Natural killer cell treated with Interleukin-12 subunit alpha and Interleukin-12 subunit beta and Interleukin-15 and Interleukin-18, amount 100 ng/mL, for 72 hours (primary cell): ENCODE results near the gene DNAJB8. TPM values are rescaled to one million over a fixed set of nuclear protein-coding genes. Genes with fewer than 3 reads are reported as not detected.

ENCODE experiments used
- ATAC-seq, 2 donors: fragments of 150-1000 bp; cut with Tn5 transposase in 1 of 2; sonication (Bioruptor Pico), chemical (Tn5 transposase) in 1 of 2; 2 replicates each; pipeline ENCODE4 v1.10.0; 2021
- DNase-seq: peaks from one replicate; pipeline ENCODE4 v3.0.0; 2022; ENCODE audit warnings: low spot score
- H3K27ac Mint-ChIP-seq, 2 donors: 1 replicate in 1 of 2; 2 replicates in 1 of 2; pipeline ENCODE4 v1.8.0; 2022; ENCODE audit warnings: mixed read lengths in 2 of 2, mild to moderate bottlenecking in 1 of 2, moderate library complexity in 1 of 2
- H3K27me3 Mint-ChIP-seq, 2 donors: 1 replicate in 1 of 2; 2 replicates in 1 of 2; pipeline ENCODE4 v1.8.0; 2022; ENCODE audit warnings: mixed read lengths in 2 of 2
- H3K36me3 Mint-ChIP-seq: one replicate; pipeline ENCODE4 v1.8.0; 2022; ENCODE audit warnings: mixed read lengths
- H3K4me1 Mint-ChIP-seq, 2 donors: 1 replicate in 1 of 2; 2 replicates in 1 of 2; pipeline ENCODE4 v1.8.0; 2022; ENCODE audit warnings: low read depth in 2 of 2, mixed read lengths in 2 of 2, mild to moderate bottlenecking in 1 of 2
- H3K4me3 Mint-ChIP-seq: one replicate; pipeline ENCODE4 v1.8.0; 2022; ENCODE audit warnings: mixed read lengths
- H3K9me3 Mint-ChIP-seq: 2 replicates; pipeline ENCODE4 v1.8.0; 2022; ENCODE audit warnings: mixed read lengths
- total RNA-seq, 2 donors: library from RNA; stranded (reverse); gene quantifications; one replicate each; pipeline ENCODE4 v1.2.3, GENCODE V29; 2022

The DNAJB8 gene
- total RNA-seq, 2 donors from 2014 or later: not detected

GRCh38 chr3:128498901-128499530, 32.3 kb upstream of the DNAJB8 start:
- no peak for DNase-seq
- H3K36me3 Mint-ChIP-seq: no peaks in the 10 kb centered on the region

GRCh38 chr3:128498127-128498626, 31.5 kb upstream of the DNAJB8 start:
- no peaks in the 10 kb centered on the region for H3K9me3 Mint-ChIP-seq
- no peak overlapping the region for H3K27ac Mint-ChIP-seq
- H3K27me3 Mint-ChIP-seq: peaks cover 44 to 70% of the 10 kb centered on the region in 2 donors
- peaks cover 0 to 4% of the 10 kb centered on the region in 2 donors for H3K4me1 Mint-ChIP-seq
- DNase-seq: no peak
- ATAC-seq: no peak
- H3K36me3 Mint-ChIP-seq: no peaks in the 10 kb centered on the region
- peak overlapping the region; percentile 49 for H3K4me3 Mint-ChIP-seq

More at GRCh38 chr3:128498901-128499530, 32.3 kb upstream of the DNAJB8 start:
- H3K27ac Mint-ChIP-seq: no peak overlapping the region
- H3K4me1 Mint-ChIP-seq: peaks cover 0 to 4% of the 10 kb centered on the region in 2 donors
- no peak for ATAC-seq
- no peaks in the 10 kb centered on the region for H3K9me3 Mint-ChIP-seq
- H3K4me3 Mint-ChIP-seq: peak overlapping the region; percentile 49
- peaks cover 43 to 68% of the 10 kb centered on the region in 2 donors for H3K27me3 Mint-ChIP-seq

- Mint-ChIP-seq H3K36me3 (no peaks in the 10 kb centered on the region), H3K4me1 (peaks cover 0 to 4% of the 10 kb centered on the region in 2 donors), H3K27me3 (peaks cover 43 to 66% of the 10 kb centered on the region in 2 donors), H3K27ac (no peak overlapping the region), H3K4me3 (peak overlapping the region; percentile 67), H3K9me3 (no peaks in the 10 kb centered on the region)
- DNase-seq: no peak
- peak; percentile 53 to 73 for ATAC-seq
These were observed 30.8 kb upstream of the DNAJB8 start for GRCh38 chr3:128497305-128498126.

- no peaks in the 10 kb centered on the region for H3K9me3 Mint-ChIP-seq
- H3K27ac Mint-ChIP-seq: no peak overlapping the region
These were observed 30.1 kb upstream of the DNAJB8 start for GRCh38 chr3:128496602-128497304.

GRCh38 chr3:128496019-128496601, 29.4 kb upstream of the DNAJB8 start:
- Mint-ChIP-seq H3K27me3 (peaks cover 41 to 58% of the 10 kb centered on the region in 2 donors), H3K27ac (no peak overlapping the region), H3K4me3 (peak overlapping the region; percentile 55), H3K9me3 (no peaks in the 10 kb centered on the region), H3K36me3 (no peaks in the 10 kb centered on the region), H3K4me1 (peaks cover 0 to 4% of the 10 kb centered on the region in 2 donors)
- ATAC-seq (no peak), DNase-seq (no peak)

More at GRCh38 chr3:128496602-128497304, 30.1 kb upstream of the DNAJB8 start:
- H3K4me3 Mint-ChIP-seq: peak overlapping the region; percentile 67
- ATAC-seq (no peak), DNase-seq (no peak)
- peaks cover 42 to 61% of the 10 kb centered on the region in 2 donors for H3K27me3 Mint-ChIP-seq
- H3K36me3 Mint-ChIP-seq: no peaks in the 10 kb centered on the region
- H3K4me1 Mint-ChIP-seq: peaks cover 0 to 4% of the 10 kb centered on the region in 2 donors

GRCh38 chr3:128495435-128495970, 28.8 kb upstream of the DNAJB8 start:
- H3K36me3 Mint-ChIP-seq: no peaks in the 10 kb centered on the region
- DNase-seq (peak; percentile 56), ATAC-seq (no peak)
- peaks cover 0 to 4% of the 10 kb centered on the region in 2 donors for H3K4me1 Mint-ChIP-seq
- H3K4me3 Mint-ChIP-seq: peak overlapping the region; percentile 55
- no peaks in the 10 kb centered on the region for H3K9me3 Mint-ChIP-seq
- no peak overlapping the region for H3K27ac Mint-ChIP-seq
- peaks cover 38 to 52% of the 10 kb centered on the region in 2 donors for H3K27me3 Mint-ChIP-seq

- H3K36me3 Mint-ChIP-seq: no peaks in the 10 kb centered on the region
- peaks cover 0 to 6% of the 10 kb centered on the region in 2 donors for H3K4me1 Mint-ChIP-seq
- DNase-seq: no peak
- H3K27me3 Mint-ChIP-seq: peaks cover 40% of the 10 kb centered on the region in 2 donors
- H3K4me3 Mint-ChIP-seq: peak overlapping the region; percentile 2
- no peaks in the 10 kb centered on the region for H3K9me3 Mint-ChIP-seq
- H3K27ac Mint-ChIP-seq: no peak overlapping the region
- no peak for ATAC-seq
These were observed 27.6 kb upstream of the DNAJB8 start for GRCh38 chr3:128494367-128494650.

GRCh38 chr3:128493570-128494366, 27.1 kb upstream of the DNAJB8 start:
- no peak overlapping the region for H3K27ac Mint-ChIP-seq
- no peaks in the 10 kb centered on the region for H3K36me3 Mint-ChIP-seq
- no peaks in the 10 kb centered on the region for H3K9me3 Mint-ChIP-seq
- DNase-seq (peak; percentile 50), ATAC-seq (no peak)
- peaks cover 39 to 40% of the 10 kb centered on the region in 2 donors for H3K27me3 Mint-ChIP-seq
- peaks cover 0 to 6% of the 10 kb centered on the region in 2 donors for H3K4me1 Mint-ChIP-seq
- peak overlapping the region; percentile 45 for H3K4me3 Mint-ChIP-seq

GRCh38 chr3:128492671-128493569, 26.2 kb upstream of the DNAJB8 start, which contains the start of gene GATA2:
TSS of gene GATA2 (minus strand) at chr3:128493201. CDS start at chr3:128487031, 6,170 bp downstream.
- Mint-ChIP-seq H3K4me3 (peak within 1 kb of the TSS; percentile 45), H3K27me3 (peaks cover 33% of the 10 kb centered on the region in 2 donors), H3K4me1 (peaks cover 0 to 6% of the 10 kb centered on the region in 2 donors), H3K9me3 (no peaks in the 10 kb centered on the region), H3K36me3 (no peaks in the 10 kb centered on the region), H3K27ac (peak within 1 kb of the TSS in 1 of 2 donors; percentile 43)
- ATAC-seq (peak in 1 of 2 donors; percentile 57), DNase-seq (peak; percentile 45)

- peaks cover 5 to 7% of the 10 kb centered on the region in 2 donors for H3K4me1 Mint-ChIP-seq
- peaks cover 34 to 39% of the 10 kb centered on the region in 2 donors for H3K27me3 Mint-ChIP-seq
- DNase-seq (peak; percentile 55), ATAC-seq (no peak)
- no peaks in the 10 kb centered on the region for H3K9me3 Mint-ChIP-seq
- peak overlapping the region in 1 of 2 donors; percentile 43 for H3K27ac Mint-ChIP-seq
- no peaks in the 10 kb centered on the region for H3K36me3 Mint-ChIP-seq
- no peak overlapping the region for H3K4me3 Mint-ChIP-seq
These were observed 25.4 kb upstream of the DNAJB8 start for GRCh38 chr3:128491941-128492670.

GRCh38 chr3:128491691-128491940, 24.9 kb upstream of the DNAJB8 start:
- no peak overlapping the region for H3K4me3 Mint-ChIP-seq
- H3K27ac Mint-ChIP-seq: peak overlapping the region in 1 of 2 donors; percentile 43
- H3K4me1 Mint-ChIP-seq: peaks cover 5 to 6% of the 10 kb centered on the region in 2 donors
- peaks cover 34 to 41% of the 10 kb centered on the region in 2 donors for H3K27me3 Mint-ChIP-seq
- ATAC-seq (no peak), DNase-seq (no peak)
- no peaks in the 10 kb centered on the region for H3K9me3 Mint-ChIP-seq
- no peaks in the 10 kb centered on the region for H3K36me3 Mint-ChIP-seq
